Astrocyte (in vitro differentiated cells and primary cell): ENCODE data around the gene KNDC1.

Source experiments
- EZH2 ChIP-seq: IDR thresholded peaks from 2 replicates; pipeline ENCODE4 v1.6.1; 2012; ENCODE audit warnings: mild to moderate bottlenecking, low read length, inconsistent platforms; ENCODE audit not compliant: insufficient read depth
- TF ChIP-seq, protein P1 (sequence below): IDR thresholded peaks from 2 replicates; pipeline ENCODE4 v1.5.1; 2011; ENCODE audit warnings: low read depth, mild to moderate bottlenecking, inconsistent platforms, low read length, moderate library complexity; ENCODE audit not compliant: insufficient read depth

DNA sequence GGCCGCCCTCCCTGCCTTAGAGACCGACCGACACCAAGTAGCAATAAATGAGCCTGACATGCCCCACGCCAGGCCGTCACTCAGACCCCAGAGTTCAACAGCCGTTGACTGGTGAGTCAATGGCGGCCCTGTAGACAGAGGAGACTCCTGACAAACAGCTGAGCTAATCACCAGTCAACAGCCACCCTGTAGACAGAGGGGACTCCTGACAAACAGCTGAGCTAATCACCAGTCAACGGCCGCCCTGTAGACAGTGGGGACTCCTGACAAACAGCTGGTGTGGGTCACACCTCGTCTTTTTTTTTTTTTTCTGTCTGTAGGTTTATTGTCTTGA lies 16.9 kb upstream of the KNDC1 start:
- TF ChIP-seq EZH2, result no peak
- TF ChIP-seq, protein P1, sequence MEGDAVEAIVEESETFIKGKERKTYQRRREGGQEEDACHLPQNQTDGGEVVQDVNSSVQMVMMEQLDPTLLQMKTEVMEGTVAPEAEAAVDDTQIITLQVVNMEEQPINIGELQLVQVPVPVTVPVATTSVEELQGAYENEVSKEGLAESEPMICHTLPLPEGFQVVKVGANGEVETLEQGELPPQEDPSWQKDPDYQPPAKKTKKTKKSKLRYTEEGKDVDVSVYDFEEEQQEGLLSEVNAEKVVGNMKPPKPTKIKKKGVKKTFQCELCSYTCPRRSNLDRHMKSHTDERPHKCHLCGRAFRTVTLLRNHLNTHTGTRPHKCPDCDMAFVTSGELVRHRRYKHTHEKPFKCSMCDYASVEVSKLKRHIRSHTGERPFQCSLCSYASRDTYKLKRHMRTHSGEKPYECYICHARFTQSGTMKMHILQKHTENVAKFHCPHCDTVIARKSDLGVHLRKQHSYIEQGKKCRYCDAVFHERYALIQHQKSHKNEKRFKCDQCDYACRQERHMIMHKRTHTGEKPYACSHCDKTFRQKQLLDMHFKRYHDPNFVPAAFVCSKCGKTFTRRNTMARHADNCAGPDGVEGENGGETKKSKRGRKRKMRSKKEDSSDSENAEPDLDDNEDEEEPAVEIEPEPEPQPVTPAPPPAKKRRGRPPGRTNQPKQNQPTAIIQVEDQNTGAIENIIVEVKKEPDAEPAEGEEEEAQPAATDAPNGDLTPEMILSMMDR, result no peak
